Loucy (cell line): ENCODE results near the gene LARP4.
"Not testable (repeated sequence)": the region's sequence is repeated elsewhere in the genome, so short reads cannot be mapped to it uniquely, and the experiment has no call there.

ENCODE experiments used
- H2AFZ ChIP-seq: fragments of 200-600 bp; sonication (generic); 2 replicates; pipeline ENCODE4 v1.6.0; 2016; ENCODE audit warnings: antibody characterized with exemption, mild to moderate bottlenecking, low read length, moderate library complexity
- H3F3A ChIP-seq: fragments of 200-600 bp; 2 replicates; pipeline ENCODE4 v1.6.0; 2016; ENCODE audit warnings: antibody characterized with exemption, low read depth, mild to moderate bottlenecking
- H3K27me3 ChIP-seq: fragments of 200-600 bp; sonication (generic); 2 replicates; pipeline ENCODE4 v1.6.1; 2014; ENCODE audit warnings: low read length, mild to moderate bottlenecking; ENCODE audit not compliant: insufficient read depth, poor library complexity, severe bottlenecking
- H3K36me3 ChIP-seq: fragments of 200-600 bp; sonication (generic); 2 replicates; pipeline ENCODE4 v1.6.1; 2016; ENCODE audit warnings: low read length; ENCODE audit not compliant: insufficient read depth
- H3K4me1 ChIP-seq: fragments of 200-600 bp; sonication (generic); 2 replicates; pipeline ENCODE4 v1.5.1; 2014; ENCODE audit warnings: low read length, mild to moderate bottlenecking; ENCODE audit not compliant: insufficient read depth, poor library complexity, severe bottlenecking
- H3K4me2 ChIP-seq: fragments of 200-600 bp; sonication (generic); 2 replicates; pipeline ENCODE4 v1.6.0; 2014; ENCODE audit warnings: antibody characterized with exemption, low read length, low read depth, mild to moderate bottlenecking; ENCODE audit not compliant: poor library complexity, severe bottlenecking
- H3K4me3 ChIP-seq: fragments of 200-600 bp; sonication (generic); 2 replicates; pipeline ENCODE4 v1.5.1; 2014; ENCODE audit warnings: low read length, mild to moderate bottlenecking, mixed read lengths; ENCODE audit not compliant: poor library complexity, severe bottlenecking
- H3K79me2 ChIP-seq: fragments of 200-600 bp; sonication (generic); 2 replicates; pipeline ENCODE4 v1.6.1; 2014; ENCODE audit warnings: low read length; ENCODE audit not compliant: insufficient read depth
- H3K9ac ChIP-seq: fragments of 200-600 bp; sonication (generic); 2 replicates; pipeline ENCODE4 v1.6.0; 2014; ENCODE audit warnings: mild to moderate bottlenecking, low read depth, low read length, moderate library complexity; ENCODE audit not compliant: poor library complexity, severe bottlenecking
- H3K9me2 ChIP-seq: fragments of 200-600 bp; sonication (generic); replicated peaks from 2 replicates; pipeline ENCODE4 v1.6.1; 2016; ENCODE audit warnings: low read depth, low read length, mixed read lengths
- H3K9me3 ChIP-seq: fragments of 200-600 bp; sonication (generic); 2 replicates; pipeline ENCODE4 v1.6.1; 2014; ENCODE audit warnings: mild to moderate bottlenecking, antibody characterized with exemption, low read length, low read depth; ENCODE audit not compliant: insufficient read depth
- H4K20me1 ChIP-seq: fragments of 200-600 bp; sonication (generic); 2 replicates; pipeline ENCODE4 v1.6.0; 2014; ENCODE audit warnings: antibody characterized with exemption, low read length, mild to moderate bottlenecking; ENCODE audit not compliant: insufficient read depth, poor library complexity, severe bottlenecking
- EZH2phosphoT487 ChIP-seq: fragments of 200-600 bp; IDR thresholded peaks from 2 replicates; pipeline ENCODE4 v1.6.1; 2018; ENCODE audit warnings: antibody characterized with exemption, mild to moderate bottlenecking, moderate library complexity, borderline replicate concordance
- TF ChIP-seq, protein P1 (sequence below): fragments of 200-600 bp; sonication (generic); conservative IDR thresholded peaks from 2 replicates; pipeline ENCODE4 v1.5.1; 2014; ENCODE audit warnings: mild to moderate bottlenecking, antibody characterized with exemption, low read length

Gene LARP4

DNA sequence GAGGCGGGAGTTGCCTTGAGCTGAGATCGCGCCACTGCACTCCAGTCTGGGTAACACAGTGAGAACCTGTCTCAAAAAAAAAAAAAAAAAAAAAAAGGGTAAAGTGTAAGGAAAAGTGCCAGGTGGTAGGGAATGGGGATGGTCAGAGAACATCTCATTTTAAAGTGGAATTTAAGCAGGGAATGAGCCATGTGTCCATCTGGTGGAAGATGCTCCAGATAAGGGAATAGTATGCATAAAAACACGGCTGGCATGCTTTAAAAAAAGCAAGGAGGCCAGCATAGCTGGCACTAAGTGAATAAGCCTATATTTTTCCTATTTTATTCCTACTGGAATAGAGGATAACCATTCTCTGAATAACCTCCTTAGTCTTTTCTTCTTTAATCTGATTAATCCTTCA is 38.0 kb upstream of the LARP4 start:
- H3K4me3 ChIP-seq, result no peak overlapping the region
- H3F3A ChIP-seq, result no peaks in the 10 kb centered on the region
- no peaks in the 10 kb centered on the region for H3K27me3 ChIP-seq
- H3K4me2 ChIP-seq, result no peak overlapping the region
- no peaks in the 10 kb centered on the region for H3K9me2 ChIP-seq
- no peaks in the 10 kb centered on the region for H3K36me3 ChIP-seq
- H3K9ac ChIP-seq, result no peak overlapping the region
- TF ChIP-seq, protein P1, sequence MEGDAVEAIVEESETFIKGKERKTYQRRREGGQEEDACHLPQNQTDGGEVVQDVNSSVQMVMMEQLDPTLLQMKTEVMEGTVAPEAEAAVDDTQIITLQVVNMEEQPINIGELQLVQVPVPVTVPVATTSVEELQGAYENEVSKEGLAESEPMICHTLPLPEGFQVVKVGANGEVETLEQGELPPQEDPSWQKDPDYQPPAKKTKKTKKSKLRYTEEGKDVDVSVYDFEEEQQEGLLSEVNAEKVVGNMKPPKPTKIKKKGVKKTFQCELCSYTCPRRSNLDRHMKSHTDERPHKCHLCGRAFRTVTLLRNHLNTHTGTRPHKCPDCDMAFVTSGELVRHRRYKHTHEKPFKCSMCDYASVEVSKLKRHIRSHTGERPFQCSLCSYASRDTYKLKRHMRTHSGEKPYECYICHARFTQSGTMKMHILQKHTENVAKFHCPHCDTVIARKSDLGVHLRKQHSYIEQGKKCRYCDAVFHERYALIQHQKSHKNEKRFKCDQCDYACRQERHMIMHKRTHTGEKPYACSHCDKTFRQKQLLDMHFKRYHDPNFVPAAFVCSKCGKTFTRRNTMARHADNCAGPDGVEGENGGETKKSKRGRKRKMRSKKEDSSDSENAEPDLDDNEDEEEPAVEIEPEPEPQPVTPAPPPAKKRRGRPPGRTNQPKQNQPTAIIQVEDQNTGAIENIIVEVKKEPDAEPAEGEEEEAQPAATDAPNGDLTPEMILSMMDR, result no peak
- no peak for TF ChIP-seq EZH2phosphoT487
- no peaks in the 10 kb centered on the region for H3K4me1 ChIP-seq
- H4K20me1 ChIP-seq, result no peaks in the 10 kb centered on the region
- no peak overlapping the region for H2AFZ ChIP-seq
- no peaks in the 10 kb centered on the region for H3K79me2 ChIP-seq
- no peaks in the 10 kb centered on the region for H3K9me3 ChIP-seq

DNA sequence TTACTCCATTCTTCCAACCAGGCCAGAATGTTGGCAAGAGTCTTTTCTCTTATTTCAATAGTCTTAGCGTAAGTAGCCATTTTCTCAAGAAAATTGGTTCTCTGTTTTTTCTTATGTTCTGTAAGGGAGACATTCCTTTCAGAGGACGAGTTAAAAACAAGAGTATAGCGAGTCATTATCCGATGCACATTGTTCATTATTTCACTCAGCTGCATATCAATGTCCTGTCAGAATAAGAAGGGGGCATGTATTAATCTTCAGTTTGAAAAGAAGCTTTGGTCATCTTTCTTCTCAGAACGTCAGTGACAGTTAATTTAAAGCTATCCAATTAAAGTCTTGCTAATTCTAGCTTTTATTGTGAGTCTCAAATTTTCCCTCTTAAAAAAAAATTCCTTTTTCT is 37.5 kb upstream of the LARP4 start:
- no peak overlapping the region for H3K4me2 ChIP-seq
- no peaks in the 10 kb centered on the region for H3K79me2 ChIP-seq
- TF ChIP-seq EZH2phosphoT487, result no peak
- TF ChIP-seq, protein P1, result no peak
- no peaks in the 10 kb centered on the region for H3K4me1 ChIP-seq
- no peaks in the 10 kb centered on the region for H3F3A ChIP-seq
- H3K9me3 ChIP-seq, result no peaks in the 10 kb centered on the region
- H3K36me3 ChIP-seq, result no peaks in the 10 kb centered on the region
- H2AFZ ChIP-seq, result no peak overlapping the region
- H3K9ac ChIP-seq, result no peak overlapping the region
- H4K20me1 ChIP-seq, result no peaks in the 10 kb centered on the region
- no peak overlapping the region for H3K4me3 ChIP-seq
- no peaks in the 10 kb centered on the region for H3K9me2 ChIP-seq
- H3K27me3 ChIP-seq, result no peaks in the 10 kb centered on the region

DNA sequence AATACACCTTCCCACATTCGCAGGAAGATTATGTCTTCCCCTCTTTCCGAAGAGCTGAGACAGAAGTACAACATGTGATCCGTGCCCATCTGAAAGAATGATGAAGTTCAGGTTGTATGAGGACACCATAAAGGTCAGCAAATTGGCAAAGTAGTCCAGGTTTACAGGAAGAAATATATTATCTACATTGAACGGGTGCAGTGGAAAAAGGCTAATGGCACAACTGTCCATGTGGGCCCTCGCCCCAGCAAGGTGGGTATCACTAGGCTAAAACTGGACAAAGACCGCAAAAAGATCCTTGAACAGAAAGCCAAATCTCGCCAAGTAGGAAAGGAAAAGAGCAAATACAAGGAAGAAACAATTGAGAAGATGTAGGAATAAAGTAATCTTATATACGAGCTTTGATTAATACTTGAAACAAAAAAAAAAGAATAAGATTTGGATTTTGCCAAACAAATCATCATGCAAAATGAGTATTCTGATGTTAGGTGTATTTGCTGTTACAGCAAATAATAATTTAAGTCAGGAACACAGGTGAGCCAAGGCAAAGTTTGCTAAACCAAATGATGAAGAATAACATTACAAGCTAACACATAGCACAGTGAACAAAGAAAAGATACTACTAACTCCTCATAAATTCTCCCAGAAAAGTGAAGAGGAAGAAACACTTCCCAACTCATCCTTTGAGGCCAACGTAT is 34.8 kb upstream of the LARP4 start:
- Histone ChIP-seq H3K79me2 (no peaks in the 10 kb centered on the region), H2AFZ (no peak overlapping the region), H3K4me2 (no peak overlapping the region), H3K9me2 (no peaks in the 10 kb centered on the region), H4K20me1 (no peaks in the 10 kb centered on the region), H3K9ac (no peak overlapping the region), H3F3A (no peaks in the 10 kb centered on the region), H3K27me3 (no peaks in the 10 kb centered on the region), H3K36me3 (no peaks in the 10 kb centered on the region), H3K9me3 (no peaks in the 10 kb centered on the region), H3K4me1 (no peaks in the 10 kb centered on the region), H3K4me3 (no peak overlapping the region)
- TF ChIP-seq EZH2phosphoT487, result no peak
- TF ChIP-seq, protein P1, result no peak

DNA sequence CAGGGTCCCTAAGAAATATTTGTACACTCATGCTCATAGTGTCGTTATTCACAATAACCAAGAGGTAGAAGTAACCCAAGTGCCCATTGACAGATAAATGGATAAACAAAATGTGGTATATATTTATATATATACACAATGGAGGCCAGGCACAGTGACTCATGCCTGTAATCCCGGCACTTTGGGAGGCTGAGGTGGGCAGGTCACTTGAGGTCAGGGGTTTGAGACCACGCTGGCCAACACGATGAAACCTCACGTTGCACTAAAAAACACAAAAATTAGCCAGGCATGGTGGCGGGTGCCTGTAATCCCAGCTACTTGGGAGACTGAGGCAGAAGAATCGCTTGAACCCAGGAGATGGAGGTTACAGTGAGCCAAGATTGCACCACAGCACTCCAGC is 30.0 kb upstream of the LARP4 start:
- H3K9ac ChIP-seq, H3F3A ChIP-seq, H3K4me1 ChIP-seq, H4K20me1 ChIP-seq, H2AFZ ChIP-seq, H3K9me2 ChIP-seq, H3K36me3 ChIP-seq, H3K4me2 ChIP-seq, H3K9me3 ChIP-seq, H3K4me3 ChIP-seq, H3K27me3 ChIP-seq, H3K79me2 ChIP-seq: not testable (repeated sequence)
